ENCODE data around the gene CTR9.

The CTR9 gene

DNA sequence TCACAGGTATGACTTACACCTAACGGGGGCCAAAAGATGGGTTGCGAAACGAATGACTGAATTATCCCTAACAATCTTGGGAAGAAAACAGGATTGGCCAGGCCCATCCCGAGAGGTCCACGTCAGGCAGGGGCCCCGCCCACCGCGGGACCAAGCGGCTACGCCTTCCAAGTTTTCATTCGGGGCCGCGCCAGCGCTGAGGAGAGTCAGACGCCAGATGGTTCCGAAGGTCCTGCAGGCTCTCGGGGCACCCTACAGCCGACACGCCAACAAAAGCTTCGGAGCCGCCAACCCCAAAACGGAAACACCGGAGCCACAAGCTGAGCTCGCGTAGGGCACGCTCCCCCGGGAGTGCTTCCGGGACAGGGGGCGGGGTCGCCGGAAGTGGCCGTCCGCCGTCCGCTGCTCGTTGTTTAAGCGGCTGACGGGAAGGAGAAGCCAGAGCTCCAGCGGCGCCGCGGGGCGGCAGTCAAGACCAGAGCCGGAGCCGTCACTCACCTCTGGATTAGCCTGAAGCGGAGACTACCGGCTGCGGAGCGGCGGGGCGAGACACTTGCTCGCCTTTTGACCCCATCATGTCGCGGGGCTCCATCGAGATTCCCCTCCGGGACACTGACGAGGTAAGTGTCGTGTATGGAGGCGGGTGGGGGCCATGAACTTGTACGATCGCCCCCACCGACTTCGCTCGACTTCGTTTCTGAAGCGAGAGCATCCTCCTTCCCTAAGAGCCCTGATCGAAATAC is at the start of gene CTR9:
TSS of gene CTR9 (plus strand) at position 409 of the 743 bp plus-strand sequence. CDS start at position 576, 167 bp downstream.
- peak; percentile 80 for DNase-seq (ENCODE audit: low read depth in 2 of 2)

DNA sequence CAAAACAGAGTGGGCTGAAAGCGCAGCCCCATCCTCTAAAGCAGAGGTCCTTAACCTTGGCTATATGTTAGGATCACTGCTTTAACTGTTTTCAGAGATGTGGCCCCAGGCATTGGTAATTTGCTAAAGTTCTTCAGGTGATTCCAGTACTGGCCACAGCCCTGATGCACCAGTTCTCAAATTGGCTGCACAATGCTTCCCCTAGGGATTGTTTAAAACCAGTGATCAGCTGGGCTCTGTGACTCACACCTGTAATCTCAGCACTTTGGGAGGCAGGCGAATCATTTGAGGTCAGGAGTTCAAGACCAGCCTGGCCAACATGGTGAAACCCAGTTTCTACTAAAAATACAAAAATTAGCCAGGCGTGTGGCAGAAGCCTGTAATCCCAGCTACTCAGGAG is 49.1 kb upstream of the CTR9 start:
- DNase-seq (ENCODE audit: low read depth in 2 of 2): no peak

DNA sequence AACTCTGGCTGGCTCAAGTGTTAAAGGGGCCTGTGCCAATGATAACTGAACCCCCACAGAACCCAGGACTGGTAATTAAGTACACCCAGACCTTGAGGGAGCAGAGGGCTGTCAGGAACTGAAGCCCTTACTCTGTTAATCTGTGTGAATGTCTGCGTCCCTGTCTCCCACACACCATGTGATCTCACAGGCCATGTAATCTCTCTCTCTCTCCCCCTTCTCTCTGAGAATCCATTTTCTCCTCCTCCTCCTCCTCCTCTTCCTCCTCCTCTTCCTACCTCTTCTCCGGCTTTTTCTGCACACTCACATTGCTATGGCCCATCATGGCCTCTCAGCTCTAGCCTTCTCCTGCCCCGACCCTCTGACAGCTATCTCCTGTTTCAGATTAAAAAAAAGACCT is 42.9 kb upstream of the CTR9 start:
- DNase-seq (ENCODE audit: low read depth in 2 of 2): no peak

DNA sequence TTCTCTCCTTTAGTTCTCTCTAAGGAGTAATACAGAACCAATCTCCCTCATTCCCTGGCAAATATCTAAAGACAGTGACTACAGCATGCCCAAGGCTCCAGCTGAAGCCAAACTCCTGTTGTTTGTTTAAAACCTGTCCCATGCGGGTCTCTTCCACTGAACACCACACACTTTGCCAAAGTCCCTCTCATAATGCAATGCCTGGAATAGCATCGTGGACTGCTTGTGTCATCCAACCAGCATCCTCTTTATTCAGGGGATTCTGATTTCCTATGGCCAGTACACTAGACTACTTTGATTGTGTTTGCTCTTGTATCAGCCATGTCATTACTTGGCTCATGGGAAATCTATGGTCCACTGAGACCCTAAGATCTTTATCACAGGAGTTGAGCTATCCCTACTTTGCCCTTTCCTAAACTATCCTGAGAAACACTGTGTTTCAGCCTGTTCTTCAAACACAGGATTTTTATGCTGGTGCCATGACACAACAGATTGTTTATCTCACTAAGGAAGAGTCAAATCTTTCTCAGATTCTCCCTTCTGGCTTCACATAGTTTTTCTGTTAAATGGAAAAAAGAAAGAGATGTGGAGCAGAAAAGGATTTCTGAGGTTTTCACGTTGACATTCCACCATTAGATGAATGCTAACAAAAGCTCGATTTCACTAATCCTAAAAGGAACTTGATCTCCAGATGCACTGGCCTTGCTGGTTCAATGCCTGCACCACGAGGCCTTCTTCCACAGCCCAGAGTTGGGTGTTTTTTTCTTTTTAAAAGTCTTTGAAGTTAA is 41.6 kb upstream of the CTR9 start:
- no peak for DNase-seq (ENCODE audit: low read depth in 2 of 2)

DNA sequence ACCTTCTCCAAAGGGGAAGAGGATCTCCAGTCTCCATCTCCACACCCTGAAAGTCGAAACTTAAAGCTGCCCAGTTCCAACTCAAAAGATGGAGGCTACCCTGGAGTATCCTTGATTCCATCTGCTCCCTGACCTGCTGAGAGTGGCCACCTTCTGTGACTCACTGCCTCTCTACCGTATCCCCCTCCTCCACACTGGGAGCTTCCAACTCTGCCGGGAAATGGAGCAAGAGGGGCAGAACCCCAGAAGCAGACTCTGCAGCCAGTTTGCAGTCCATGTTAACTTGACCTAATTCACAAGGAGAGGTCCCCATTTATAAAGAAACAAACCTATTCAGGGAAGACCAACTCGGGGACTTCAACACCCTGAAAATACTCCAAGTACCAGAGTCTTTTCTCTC is 35.5 kb upstream of the CTR9 start:
- no peak for DNase-seq (ENCODE audit: low read depth in 2 of 2)

GRCh38 chr11:10716122-10716521 is 34.9 kb upstream of the CTR9 start:
- DNase-seq (ENCODE audit: low read depth in 2 of 2): peak; percentile 59 to 65

- DNase-seq (ENCODE audit: low read depth in 2 of 2): no peak
These were observed 34.3 kb upstream of the CTR9 start for GRCh38 chr11:10716543-10717259.

- no peak for DNase-seq (ENCODE audit: low read depth in 2 of 2)
These were observed 31.4 kb upstream of the CTR9 start for GRCh38 chr11:10719616-10720015.

GRCh38 chr11:10720881-10721376 is 30.1 kb upstream of the CTR9 start:
- no peak for DNase-seq (ENCODE audit: low read depth in 2 of 2)

- DNase-seq (ENCODE audit: low read depth in 2 of 2): no peak
These were observed 28.7 kb upstream of the CTR9 start for GRCh38 chr11:10722307-10722706.

GRCh38 chr11:10725114-10725906 is 25.7 kb upstream of the CTR9 start:
- peak in 1 of 2 experiments; percentile 46 for DNase-seq (ENCODE audit: low read depth in 2 of 2)

GRCh38 chr11:10725907-10726253 is 25.2 kb upstream of the CTR9 start:
- DNase-seq (ENCODE audit: low read depth in 2 of 2): no peak

DNA sequence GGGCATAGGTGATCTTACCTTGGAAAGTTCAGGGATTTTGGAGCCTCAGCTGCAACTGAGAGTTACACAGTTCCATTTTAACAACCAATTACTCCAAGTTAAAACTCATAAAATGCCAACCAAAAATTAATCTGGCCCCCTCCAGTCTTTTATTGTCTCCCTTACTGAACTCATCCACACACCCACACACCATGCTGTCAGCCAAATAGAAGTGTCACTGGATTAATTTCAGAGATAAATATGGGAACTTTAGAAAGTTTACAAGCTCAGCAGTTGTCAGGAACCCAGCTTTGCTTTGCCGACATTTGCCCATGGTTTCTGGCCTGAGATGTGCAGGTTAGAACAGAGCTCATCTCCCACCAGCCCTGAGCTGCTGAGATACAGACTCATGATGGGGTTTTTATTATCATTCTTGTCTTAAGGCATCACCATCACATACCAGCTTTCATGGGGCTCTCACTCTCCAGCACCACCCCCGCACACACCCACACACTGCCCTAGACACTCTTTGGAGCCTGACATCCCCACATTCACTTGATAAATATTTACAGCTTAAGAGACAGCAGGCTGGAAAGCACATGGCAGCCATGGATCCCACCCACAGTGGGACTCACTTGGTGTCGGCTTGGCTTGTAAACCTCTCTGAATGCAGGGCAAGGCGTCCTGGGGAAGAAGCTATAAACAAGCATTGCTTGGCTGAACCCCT is 23.7 kb upstream of the CTR9 start:
- DNase-seq (ENCODE audit: low read depth in 2 of 2): peak in 1 of 2 experiments; percentile 43

DNA sequence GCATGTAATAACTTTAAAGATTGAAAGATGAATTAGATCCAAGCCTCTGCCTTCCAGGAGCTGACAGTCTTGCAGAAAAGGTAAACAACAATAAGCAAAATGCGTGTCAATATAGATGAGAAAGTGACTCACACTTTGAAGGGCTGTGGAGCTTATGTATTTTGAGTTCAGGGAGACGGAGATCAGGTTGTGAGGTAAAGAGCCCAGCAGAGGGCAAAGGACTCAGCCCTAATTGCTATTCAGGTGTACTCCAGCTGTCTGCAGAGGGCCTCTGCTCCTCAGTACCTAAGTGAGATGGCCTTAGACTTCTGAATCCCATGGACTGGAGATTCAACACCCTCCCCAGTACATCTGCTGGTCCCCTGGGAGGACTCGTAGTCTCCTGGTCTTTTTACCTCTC is 22.9 kb upstream of the CTR9 start:
- no peak for DNase-seq (ENCODE audit: low read depth in 2 of 2)

DNA sequence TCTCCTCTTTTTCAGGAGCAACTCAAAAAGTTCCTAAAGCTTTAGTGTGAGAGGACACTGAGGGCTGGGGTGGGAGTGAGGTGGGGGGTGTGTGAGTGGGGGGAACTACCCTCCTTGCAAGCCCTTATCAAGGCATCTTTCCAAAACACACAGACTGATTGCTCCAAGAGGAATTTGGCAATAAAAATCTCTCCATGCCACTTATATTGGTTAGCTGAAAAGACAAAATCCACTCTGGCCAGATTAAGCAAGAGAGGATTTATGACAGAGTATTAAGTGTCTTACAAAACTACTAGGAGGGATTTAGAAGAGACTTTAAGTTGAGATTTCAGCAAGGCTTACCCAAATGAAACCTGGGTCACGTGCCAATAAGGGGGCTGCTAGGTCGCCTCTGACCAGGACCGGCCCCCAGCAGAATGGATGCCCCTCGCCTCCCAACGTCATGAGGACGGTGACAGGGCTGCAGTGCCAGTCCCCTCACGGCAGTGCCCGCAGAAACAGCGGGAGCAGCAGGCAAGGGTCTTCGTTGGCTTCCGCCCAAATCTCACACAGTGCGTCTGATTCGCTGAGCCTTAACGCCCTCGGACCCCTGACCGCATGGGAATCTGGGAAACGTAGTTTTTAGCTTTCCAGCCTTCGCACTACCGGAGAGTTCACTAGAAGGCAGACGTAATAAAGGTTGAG is 22.1 kb upstream of the CTR9 start:
- peak; percentile 70 to 74 for DNase-seq (ENCODE audit: low read depth in 2 of 2)

DNA sequence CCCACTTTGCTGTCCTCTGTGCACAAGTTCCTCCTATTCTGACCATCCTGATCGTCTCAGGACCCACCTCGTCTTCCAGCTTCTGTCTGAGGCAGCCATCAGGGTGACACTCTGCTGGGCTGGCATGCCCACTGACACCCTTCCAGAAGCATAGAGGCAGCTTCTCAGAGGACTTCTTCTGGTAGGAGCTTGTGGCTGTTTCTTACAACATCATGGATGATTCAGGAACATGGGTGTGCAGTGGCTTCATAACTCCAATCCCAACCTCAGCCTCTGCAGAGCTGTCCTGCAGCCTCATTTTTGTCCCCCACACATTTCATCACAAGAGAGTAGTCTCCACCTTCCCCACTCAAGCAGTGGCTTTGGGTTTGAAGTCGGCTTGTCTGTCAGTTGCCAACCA is 20.9 kb upstream of the CTR9 start:
- no peak for DNase-seq (ENCODE audit: low read depth in 2 of 2)

DNA sequence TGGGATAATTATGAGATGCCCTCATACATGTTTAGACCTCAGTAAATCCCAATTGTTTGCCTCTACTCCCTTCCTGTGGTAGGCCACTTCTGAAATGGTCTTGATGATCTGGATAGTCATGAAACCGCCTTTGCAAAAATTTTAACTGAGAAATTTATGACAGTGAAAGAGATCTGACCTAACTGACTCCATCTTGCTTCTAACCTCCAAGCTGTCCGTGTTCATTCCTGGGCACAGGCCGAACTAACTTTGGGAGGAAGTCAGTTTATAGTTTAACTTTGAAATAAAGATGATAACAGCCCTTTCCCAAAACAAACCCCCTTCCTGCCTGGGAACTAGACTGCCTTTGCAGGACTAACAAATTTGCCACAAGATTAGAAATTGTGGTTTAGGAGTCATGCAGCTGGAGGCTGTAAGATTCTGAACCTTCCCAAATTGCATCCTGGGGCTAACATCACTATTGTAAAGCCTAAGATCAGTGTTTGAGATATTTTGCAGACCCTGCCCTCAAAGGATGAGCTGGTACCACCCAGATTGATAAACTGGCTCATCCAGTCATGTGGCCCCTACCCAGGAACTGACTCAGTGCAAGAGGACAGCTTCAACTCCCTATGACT is 19.9 kb upstream of the CTR9 start:
- DNase-seq (ENCODE audit: low read depth in 2 of 2): no peak

DNA sequence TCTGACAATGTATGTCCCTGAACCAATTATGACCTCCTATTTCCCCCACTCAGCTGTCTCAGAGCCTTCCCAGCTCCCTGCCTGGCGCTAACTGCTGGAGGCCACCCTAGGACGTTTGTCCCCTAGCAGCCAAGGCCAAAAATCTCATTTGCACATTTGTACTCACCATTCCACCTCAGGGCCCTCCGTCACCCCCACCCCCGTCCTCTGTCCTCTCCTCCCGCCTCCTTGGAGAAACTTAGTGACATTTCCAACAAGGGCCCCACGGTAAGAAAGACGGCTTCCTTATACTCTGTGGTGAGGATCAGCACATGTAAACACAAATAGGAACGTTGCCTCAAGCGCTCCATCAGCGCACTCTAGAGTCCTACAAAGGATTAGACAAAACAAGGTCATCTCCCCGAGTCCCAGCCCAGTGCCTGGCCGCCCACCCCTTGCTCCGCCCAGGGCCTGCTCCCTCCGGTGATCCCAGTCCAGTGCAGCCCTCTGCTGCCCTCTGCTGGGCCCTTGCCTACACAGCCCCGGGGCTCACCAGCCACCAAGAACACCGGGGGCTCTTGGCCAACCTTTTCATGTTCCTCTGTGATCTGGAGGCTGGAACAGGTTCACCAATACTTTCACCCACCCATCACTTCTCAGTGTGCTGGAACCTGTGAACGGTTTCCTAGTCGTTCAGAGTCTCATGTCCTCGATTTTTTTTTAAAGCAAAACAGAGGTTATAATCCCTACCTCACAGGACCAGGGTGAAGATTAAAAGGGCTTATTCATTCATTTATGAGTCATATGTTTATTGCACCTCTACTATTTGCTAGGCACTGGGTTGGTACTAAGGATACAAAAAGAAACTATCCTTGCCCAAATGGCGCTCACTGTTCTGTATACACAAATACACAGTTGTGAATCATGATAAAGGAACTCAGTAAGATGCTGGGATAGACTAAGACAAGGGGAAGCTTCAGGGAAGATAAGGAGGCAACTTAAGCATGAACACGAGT is 15.3 kb upstream of the CTR9 start:
- DNase-seq (ENCODE audit: low read depth in 2 of 2): peak; percentile 90

All from fibroblast of skin of left quadriceps (primary cell).